GM12873 (cell line): ENCODE data around the gene FAM118B.

Experiments
- CTCF ChIP-seq: IDR thresholded peaks from 2 replicates; pipeline ENCODE4 v1.5.1; 2012; ENCODE audit warnings: low read depth, mild to moderate bottlenecking, moderate library complexity, low read length, control low read depth; ENCODE audit not compliant: insufficient read depth; ENCODE audit errors: missing control alignments

The FAM118B gene

GRCh38 chr11:126188332-126189108, 23.1 kb upstream of the FAM118B start:
- TF ChIP-seq CTCF, result no peak

- no peak for TF ChIP-seq CTCF
These were observed 22.3 kb upstream of the FAM118B start for GRCh38 chr11:126189109-126189929.

- TF ChIP-seq CTCF, result no peak
These were observed 20.8 kb upstream of the FAM118B start for GRCh38 chr11:126190792-126191191.

- TF ChIP-seq CTCF, result no peak
These were observed 20.1 kb upstream of the FAM118B start for GRCh38 chr11:126191379-126192073.

- no peak for TF ChIP-seq CTCF
These were observed 19.2 kb upstream of the FAM118B start for GRCh38 chr11:126192361-126192760.

- no peak for TF ChIP-seq CTCF
These were observed 18.5 kb upstream of the FAM118B start for GRCh38 chr11:126193038-126193478.

- TF ChIP-seq CTCF, result peak; percentile 59
These were observed 17.4 kb upstream of the FAM118B start for GRCh38 chr11:126194121-126194543.
